HTR-8/SVneo (cell line): ENCODE results near the gene PTPN20.
"Not testable (repeated sequence)": the region's sequence is repeated elsewhere in the genome, so short reads cannot be mapped to it uniquely, and the experiment has no call there.

Experiments used
- DNase-seq: peaks from one replicate; pipeline ENCODE4 v3.0.0; 2011; ENCODE audit warnings: low spot score, mixed read lengths; ENCODE audit not compliant: insufficient read length
- FAIRE-seq: peaks from 2 replicates; lab custom pipeline; 2011; peaks lifted over from hg19 to GRCh38; lab: Jason Lieb, UNC

PTPN20 gene

GRCh38 chr10:46911144-46911876 is at the start of gene PTPN20:
TSS of gene PTPN20 (plus strand) at chr10:46911428. CDS start at chr10:46932500, 21,072 bp downstream.
- DNase-seq, FAIRE-seq: not testable (repeated sequence)

GRCh38 chr10:46869716-46870115 is 41.5 kb upstream of the PTPN20 start:
- FAIRE-seq, DNase-seq: not testable (repeated sequence)

GRCh38 chr10:46871583-46871982 is 39.6 kb upstream of the PTPN20 start:
- DNase-seq, FAIRE-seq: not testable (repeated sequence)

- DNase-seq, FAIRE-seq: not testable (repeated sequence)
Measured at GRCh38 chr10:46875304-46875703, 35.9 kb upstream of the PTPN20 start.

- FAIRE-seq, DNase-seq: not testable (repeated sequence)
Measured at GRCh38 chr10:46876773-46877172, 34.5 kb upstream of the PTPN20 start.

GRCh38 chr10:46878761-46879160 is 32.5 kb upstream of the PTPN20 start:
- not testable (repeated sequence) for FAIRE-seq, DNase-seq

- not testable (repeated sequence) for FAIRE-seq, DNase-seq
Measured at GRCh38 chr10:46890813-46891611, 20.2 kb upstream of the PTPN20 start.

- not testable (repeated sequence) for FAIRE-seq, DNase-seq
Measured at GRCh38 chr10:46896762-46897692, 14.2 kb upstream of the PTPN20 start.

- not testable (repeated sequence) for FAIRE-seq, DNase-seq
Measured at GRCh38 chr10:46901247-46901646, 10.0 kb upstream of the PTPN20 start.

GRCh38 chr10:46903874-46904273 is 7.4 kb upstream of the PTPN20 start:
- not testable (repeated sequence) for FAIRE-seq, DNase-seq

GRCh38 chr10:46906359-46906758 is 4.9 kb upstream of the PTPN20 start:
- DNase-seq, FAIRE-seq: not testable (repeated sequence)

GRCh38 chr10:46907185-46908117 is 3.8 kb upstream of the PTPN20 start:
- not testable (repeated sequence) for FAIRE-seq, DNase-seq

GRCh38 chr10:46922498-46922897 is 11.3 kb downstream of the PTPN20 start:
- not testable (repeated sequence) for FAIRE-seq, DNase-seq

GRCh38 chr10:46925156-46925555 is 13.9 kb downstream of the PTPN20 start:
- not testable (repeated sequence) for FAIRE-seq

GRCh38 chr10:46925853-46926252 is 14.6 kb downstream of the PTPN20 start:
- DNase-seq, FAIRE-seq: not testable (repeated sequence)

More at GRCh38 chr10:46925156-46925555, 13.9 kb downstream of the PTPN20 start:
- DNase-seq = not testable (repeated sequence)

- FAIRE-seq, DNase-seq: not testable (repeated sequence)
Measured at GRCh38 chr10:46928810-46929209, 17.6 kb downstream of the PTPN20 start.

GRCh38 chr10:46932383-46932782 is 21.2 kb downstream of the PTPN20 start:
- not testable (repeated sequence) for FAIRE-seq, DNase-seq

GRCh38 chr10:46941091-46941490 is 29.9 kb downstream of the PTPN20 start:
- DNase-seq, FAIRE-seq: not testable (repeated sequence)
